ENCODE results near the gene FAM234B.

DNA sequence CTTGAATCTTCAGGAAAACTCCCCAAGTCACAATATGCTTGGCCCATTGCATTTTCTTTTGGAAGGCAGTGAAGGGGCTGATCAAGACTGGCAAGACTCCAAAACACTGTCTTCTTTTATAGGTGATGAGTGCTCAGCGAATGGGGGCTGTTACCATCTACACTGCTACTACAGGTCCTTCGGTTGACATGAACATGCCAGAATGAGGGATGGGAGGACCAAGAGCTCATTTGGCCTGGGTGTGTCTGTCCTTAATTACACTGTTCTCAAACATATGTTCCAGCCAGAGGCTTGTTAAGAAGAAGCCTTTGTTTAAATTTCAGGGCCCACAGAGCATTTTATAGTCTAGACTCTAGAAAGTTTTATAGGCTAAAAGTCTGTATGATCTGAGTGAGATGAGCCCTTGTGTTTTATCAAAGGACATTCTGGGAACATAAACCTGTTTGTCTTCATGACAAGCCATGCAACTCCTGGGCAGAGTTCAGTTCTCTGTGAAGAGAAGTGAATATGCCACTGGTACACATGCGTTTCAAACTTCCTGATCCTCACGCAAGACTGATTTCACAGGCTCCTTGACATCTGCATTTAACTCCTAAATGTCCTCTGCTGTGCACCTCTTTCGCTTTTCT lies 4.7 kb upstream of the FAM234B start:
- TF ChIP-seq, protein P1, sequence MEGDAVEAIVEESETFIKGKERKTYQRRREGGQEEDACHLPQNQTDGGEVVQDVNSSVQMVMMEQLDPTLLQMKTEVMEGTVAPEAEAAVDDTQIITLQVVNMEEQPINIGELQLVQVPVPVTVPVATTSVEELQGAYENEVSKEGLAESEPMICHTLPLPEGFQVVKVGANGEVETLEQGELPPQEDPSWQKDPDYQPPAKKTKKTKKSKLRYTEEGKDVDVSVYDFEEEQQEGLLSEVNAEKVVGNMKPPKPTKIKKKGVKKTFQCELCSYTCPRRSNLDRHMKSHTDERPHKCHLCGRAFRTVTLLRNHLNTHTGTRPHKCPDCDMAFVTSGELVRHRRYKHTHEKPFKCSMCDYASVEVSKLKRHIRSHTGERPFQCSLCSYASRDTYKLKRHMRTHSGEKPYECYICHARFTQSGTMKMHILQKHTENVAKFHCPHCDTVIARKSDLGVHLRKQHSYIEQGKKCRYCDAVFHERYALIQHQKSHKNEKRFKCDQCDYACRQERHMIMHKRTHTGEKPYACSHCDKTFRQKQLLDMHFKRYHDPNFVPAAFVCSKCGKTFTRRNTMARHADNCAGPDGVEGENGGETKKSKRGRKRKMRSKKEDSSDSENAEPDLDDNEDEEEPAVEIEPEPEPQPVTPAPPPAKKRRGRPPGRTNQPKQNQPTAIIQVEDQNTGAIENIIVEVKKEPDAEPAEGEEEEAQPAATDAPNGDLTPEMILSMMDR (IDR thresholded peaks at IDR 0.05; ENCODE audit: borderline replicate concordance, extremely low read depth, low read length, poor library complexity, severe bottlenecking): no peak
- TF ChIP-seq EZH2 (IDR thresholded peaks at IDR 0.05; ENCODE audit: borderline replicate concordance, low read depth, low read length, severe bottlenecking): no peak
